DND-41 (cell line): ENCODE results near the gene FANK1.

Experiments used
- ATAC-seq: fragments of 200-7000 bp; cut with Tn5 transposase; 3 replicates; pipeline ENCODE4 v1.9.1; 2021; ENCODE audit warnings: low read depth; ENCODE audit not compliant: insufficient read depth
- DNase-seq: peaks from one replicate; pipeline ENCODE4 v3.0.0-alpha.2; 2020
- H2AFZ ChIP-seq: 2 replicates; pipeline ENCODE4 v1.6.0; 2012; ENCODE audit warnings: low read depth, low read length
- H3K27ac ChIP-seq: 2 replicates; pipeline ENCODE4 v1.5.1; 2012; ENCODE audit warnings: low read length, inconsistent platforms
- H3K27me3 ChIP-seq: fragments of 200-600 bp; sonication (generic); 2 replicates; pipeline ENCODE4 v1.6.0; 2012; ENCODE audit warnings: low read length, mild to moderate bottlenecking, inconsistent platforms; ENCODE audit not compliant: insufficient read depth, poor library complexity
- H3K36me3 ChIP-seq: 2 replicates; pipeline ENCODE4 v1.5.1; 2012; ENCODE audit warnings: low read length, inconsistent platforms; ENCODE audit not compliant: insufficient read depth
- H3K4me1 ChIP-seq: 2 replicates; pipeline ENCODE4 v1.5.1; 2012; ENCODE audit warnings: mild to moderate bottlenecking, low read length; ENCODE audit not compliant: insufficient read depth
- H3K4me2 ChIP-seq: 2 replicates; pipeline ENCODE4 v1.6.0; 2012; ENCODE audit warnings: mild to moderate bottlenecking, moderate library complexity, low read length, inconsistent platforms; ENCODE audit not compliant: insufficient read depth
- H3K4me3 ChIP-seq, 2 experiments: fragments of 200-600 bp in 1 of 2; shearing (Covaris generic) in 1 of 2; 2 replicates each; pipeline ENCODE4 v1.5.1; 2012 to 2016; ENCODE audit warnings: inconsistent platforms in 2 of 2, low read length in 2 of 2, mild to moderate bottlenecking in 2 of 2, low read depth in 1 of 2, moderate library complexity in 1 of 2
- H3K79me2 ChIP-seq: 2 replicates; pipeline ENCODE4 v1.6.0; 2012; ENCODE audit warnings: low read length, inconsistent platforms; ENCODE audit not compliant: insufficient read depth
- H3K9ac ChIP-seq: 2 replicates; pipeline ENCODE4 v1.6.0; 2012; ENCODE audit warnings: low read depth, mild to moderate bottlenecking, inconsistent platforms, low read length, moderate library complexity
- H3K9me3 ChIP-seq: 2 replicates; pipeline ENCODE4 v1.5.1; 2012; ENCODE audit warnings: low read length, moderate library complexity, mild to moderate bottlenecking, inconsistent platforms; ENCODE audit not compliant: insufficient read depth, severe bottlenecking
- H4K20me1 ChIP-seq: 2 replicates; pipeline ENCODE4 v1.6.0; 2012; ENCODE audit warnings: low read length; ENCODE audit not compliant: insufficient read depth
- EZH2 ChIP-seq: IDR thresholded peaks from 3 replicates; pipeline ENCODE4 v1.6.1; 2012; ENCODE audit warnings: borderline replicate concordance, low read depth, mild to moderate bottlenecking, moderate library complexity, low read length, inconsistent platforms; ENCODE audit not compliant: severe bottlenecking
- TF ChIP-seq, protein P1 (sequence below): IDR thresholded peaks from 2 replicates; pipeline ENCODE4 v1.5.1; 2012; ENCODE audit warnings: borderline replicate concordance, low read length, moderate library complexity, mild to moderate bottlenecking; ENCODE audit not compliant: poor library complexity, severe bottlenecking; ENCODE audit errors: extremely low read depth

Gene FANK1

GRCh38 chr10:126004752-126005151, 108.4 kb downstream of the FANK1 start:
- Histone ChIP-seq H3K4me2 (no peak overlapping the region), H3K79me2 (no peaks in the 10 kb centered on the region), H4K20me1 (no peaks in the 10 kb centered on the region), H3K9ac (no peak overlapping the region), H3K4me3 (no peak overlapping the region), H3K36me3 (no peaks in the 10 kb centered on the region), H3K4me1 (no peaks in the 10 kb centered on the region), H2AFZ (no peak overlapping the region), H3K27me3 (peaks cover 1% of the 10 kb centered on the region), H3K9me3 (no peaks in the 10 kb centered on the region), H3K27ac (no peak overlapping the region)
- ATAC-seq (no peak), DNase-seq (no peak)
- TF ChIP-seq, protein P1, sequence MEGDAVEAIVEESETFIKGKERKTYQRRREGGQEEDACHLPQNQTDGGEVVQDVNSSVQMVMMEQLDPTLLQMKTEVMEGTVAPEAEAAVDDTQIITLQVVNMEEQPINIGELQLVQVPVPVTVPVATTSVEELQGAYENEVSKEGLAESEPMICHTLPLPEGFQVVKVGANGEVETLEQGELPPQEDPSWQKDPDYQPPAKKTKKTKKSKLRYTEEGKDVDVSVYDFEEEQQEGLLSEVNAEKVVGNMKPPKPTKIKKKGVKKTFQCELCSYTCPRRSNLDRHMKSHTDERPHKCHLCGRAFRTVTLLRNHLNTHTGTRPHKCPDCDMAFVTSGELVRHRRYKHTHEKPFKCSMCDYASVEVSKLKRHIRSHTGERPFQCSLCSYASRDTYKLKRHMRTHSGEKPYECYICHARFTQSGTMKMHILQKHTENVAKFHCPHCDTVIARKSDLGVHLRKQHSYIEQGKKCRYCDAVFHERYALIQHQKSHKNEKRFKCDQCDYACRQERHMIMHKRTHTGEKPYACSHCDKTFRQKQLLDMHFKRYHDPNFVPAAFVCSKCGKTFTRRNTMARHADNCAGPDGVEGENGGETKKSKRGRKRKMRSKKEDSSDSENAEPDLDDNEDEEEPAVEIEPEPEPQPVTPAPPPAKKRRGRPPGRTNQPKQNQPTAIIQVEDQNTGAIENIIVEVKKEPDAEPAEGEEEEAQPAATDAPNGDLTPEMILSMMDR: no peak
- no peak for TF ChIP-seq EZH2

GRCh38 chr10:126006264-126006663, 109.9 kb downstream of the FANK1 start:
- Histone ChIP-seq H3K79me2 (no peaks in the 10 kb centered on the region), H2AFZ (no peak overlapping the region), H3K9ac (no peak overlapping the region), H3K9me3 (no peaks in the 10 kb centered on the region), H3K4me1 (no peaks in the 10 kb centered on the region), H3K4me2 (no peak overlapping the region), H4K20me1 (no peaks in the 10 kb centered on the region), H3K4me3 (no peak overlapping the region), H3K36me3 (no peaks in the 10 kb centered on the region), H3K27me3 (peaks cover 4% of the 10 kb centered on the region), H3K27ac (no peak overlapping the region)
- ATAC-seq: no peak
- no peak for TF ChIP-seq EZH2
- TF ChIP-seq, protein P1: no peak
- DNase-seq: no peak

DNA sequence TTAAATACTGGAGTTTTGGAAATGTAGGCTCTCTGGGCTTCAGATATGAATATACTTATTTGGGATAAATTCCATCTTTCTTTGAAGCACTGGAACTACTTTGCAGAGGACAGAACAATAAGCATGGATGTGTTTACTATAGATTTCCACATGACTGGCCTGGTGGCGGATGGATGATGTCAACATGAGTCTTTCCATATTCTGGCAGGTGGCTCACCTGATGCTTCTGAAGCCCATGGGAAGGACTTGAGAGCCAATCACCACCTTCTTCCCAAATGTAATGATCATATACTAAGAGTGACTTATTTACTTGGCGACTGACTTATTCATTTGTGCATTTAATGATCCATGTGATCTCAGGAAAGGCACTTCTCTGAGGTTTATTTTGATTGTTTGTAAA, 110.5 kb downstream of the FANK1 start:
- no peaks in the 10 kb centered on the region for H4K20me1 ChIP-seq
- no peak for DNase-seq
- no peaks in the 10 kb centered on the region for H3K4me1 ChIP-seq
- no peak for TF ChIP-seq EZH2
- TF ChIP-seq, protein P1: no peak
- no peak overlapping the region for H3K27ac ChIP-seq
- no peak overlapping the region for H3K4me3 ChIP-seq
- H3K4me2 ChIP-seq: no peak overlapping the region
- no peaks in the 10 kb centered on the region for H3K9me3 ChIP-seq
- no peaks in the 10 kb centered on the region for H3K79me2 ChIP-seq
- H3K9ac ChIP-seq: no peak overlapping the region
- H2AFZ ChIP-seq: no peak overlapping the region
- ATAC-seq: no peak
- H3K27me3 ChIP-seq: peaks cover 4% of the 10 kb centered on the region
- H3K36me3 ChIP-seq: no peaks in the 10 kb centered on the region

- Histone ChIP-seq H3K4me2 (no peak overlapping the region), H2AFZ (no peak overlapping the region)
Measured at GRCh38 chr10:126009650-126010049, 113.3 kb downstream of the FANK1 start.

More at GRCh38 chr10:126009650-126010049, 113.3 kb downstream of the FANK1 start:
- Histone ChIP-seq H3K9ac (no peak overlapping the region), H3K27ac (no peak overlapping the region), H3K27me3 (peaks cover 4% of the 10 kb centered on the region), H3K9me3 (no peaks in the 10 kb centered on the region), H3K4me1 (no peaks in the 10 kb centered on the region), H3K4me3 (no peak overlapping the region), H3K36me3 (no peaks in the 10 kb centered on the region), H3K79me2 (no peaks in the 10 kb centered on the region), H4K20me1 (no peaks in the 10 kb centered on the region)
- ATAC-seq (no peak), DNase-seq (no peak)
- TF ChIP-seq, protein P1: no peak
- TF ChIP-seq EZH2: no peak
